HG02973 (cell line): ENCODE data around the gene TMEM255B.
"Not testable (repeated sequence)": the region's sequence is repeated elsewhere in the genome, so short reads cannot be mapped to it uniquely, and the experiment has no call there.

Experiments used
- ATAC-seq: cut with Tn5 transposase; IDR thresholded peaks from one replicate; pipeline ENCODE4 v1.9.1; 2021; ENCODE audit warnings: moderate library complexity; ENCODE audit not compliant: unreplicated experiment

The TMEM255B gene

DNA sequence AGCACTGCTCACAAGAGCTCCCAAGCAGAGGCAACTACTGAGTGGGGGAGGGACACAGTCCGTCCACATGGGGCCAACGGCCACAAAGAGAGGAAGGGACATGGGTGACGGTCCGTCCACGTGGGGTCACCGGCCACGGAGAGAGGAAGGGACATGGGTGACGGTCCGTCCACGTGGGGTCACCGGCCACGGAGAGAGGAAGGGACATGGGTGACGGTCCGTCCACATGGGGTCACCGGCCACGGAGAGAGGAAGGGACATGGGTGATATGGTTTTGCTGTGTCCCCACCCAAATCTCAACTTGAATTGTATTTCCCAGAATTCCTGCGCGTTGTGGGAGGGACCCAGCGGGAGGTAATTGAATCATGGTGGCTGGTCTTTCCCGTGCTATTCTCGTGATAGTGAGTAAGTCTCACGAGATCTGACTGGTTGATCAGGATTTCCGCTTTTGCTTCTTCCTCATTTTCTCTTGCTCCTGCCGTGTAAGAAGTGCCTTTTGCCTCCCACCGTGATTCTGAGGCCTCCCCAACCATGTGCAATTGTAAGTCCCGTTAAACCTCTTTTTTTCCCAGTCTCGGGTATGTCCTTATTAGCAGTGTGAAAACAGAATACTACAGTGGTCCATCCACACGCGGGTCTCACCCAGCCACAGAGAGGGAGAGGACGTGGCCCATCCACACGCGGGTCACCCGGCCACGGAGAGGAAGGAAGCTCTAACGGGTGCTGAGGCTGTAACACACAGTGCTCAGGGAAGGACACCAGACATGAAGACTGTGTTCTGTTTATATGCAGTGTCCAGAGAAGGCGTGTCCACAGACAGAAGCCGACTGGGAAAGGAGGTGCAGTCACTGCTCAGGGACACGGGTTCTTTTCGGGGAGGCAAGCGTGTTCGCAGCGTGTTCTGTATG, 56.4 kb downstream of the TMEM255B start:
- ATAC-seq, result no peak

DNA sequence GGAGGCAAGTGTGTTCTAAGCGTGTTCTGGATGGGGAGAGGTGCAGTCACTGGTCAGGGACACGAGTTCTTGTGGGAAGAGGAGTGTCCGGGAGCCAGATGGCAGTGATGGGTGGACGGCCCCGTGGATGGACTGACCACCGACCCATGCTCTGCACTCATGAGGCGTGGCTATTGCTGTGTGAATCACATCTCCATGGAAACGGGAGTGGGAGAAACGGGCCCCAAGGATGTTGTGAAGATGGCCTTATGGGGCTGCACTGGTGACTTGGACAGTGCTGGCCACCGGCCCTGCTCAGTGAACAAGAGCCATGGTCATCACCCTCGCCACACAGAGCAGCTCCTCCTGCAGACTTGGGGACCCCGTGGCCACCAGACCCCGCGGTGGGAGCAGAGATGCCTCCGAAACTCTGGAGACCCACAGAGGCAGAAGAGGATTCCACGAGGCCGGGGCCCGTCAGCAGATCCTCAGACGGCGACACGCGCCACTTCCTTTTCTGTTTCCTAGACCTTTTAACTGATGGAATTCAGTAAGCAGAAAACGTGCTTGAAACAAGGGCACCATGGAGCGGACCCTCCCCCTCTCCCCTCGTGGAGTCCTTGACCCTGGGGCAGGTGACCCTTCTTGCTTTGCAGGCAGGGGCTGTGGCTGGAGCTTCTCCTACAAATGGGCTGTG, 57.4 kb downstream of the TMEM255B start:
- ATAC-seq, result no peak

DNA sequence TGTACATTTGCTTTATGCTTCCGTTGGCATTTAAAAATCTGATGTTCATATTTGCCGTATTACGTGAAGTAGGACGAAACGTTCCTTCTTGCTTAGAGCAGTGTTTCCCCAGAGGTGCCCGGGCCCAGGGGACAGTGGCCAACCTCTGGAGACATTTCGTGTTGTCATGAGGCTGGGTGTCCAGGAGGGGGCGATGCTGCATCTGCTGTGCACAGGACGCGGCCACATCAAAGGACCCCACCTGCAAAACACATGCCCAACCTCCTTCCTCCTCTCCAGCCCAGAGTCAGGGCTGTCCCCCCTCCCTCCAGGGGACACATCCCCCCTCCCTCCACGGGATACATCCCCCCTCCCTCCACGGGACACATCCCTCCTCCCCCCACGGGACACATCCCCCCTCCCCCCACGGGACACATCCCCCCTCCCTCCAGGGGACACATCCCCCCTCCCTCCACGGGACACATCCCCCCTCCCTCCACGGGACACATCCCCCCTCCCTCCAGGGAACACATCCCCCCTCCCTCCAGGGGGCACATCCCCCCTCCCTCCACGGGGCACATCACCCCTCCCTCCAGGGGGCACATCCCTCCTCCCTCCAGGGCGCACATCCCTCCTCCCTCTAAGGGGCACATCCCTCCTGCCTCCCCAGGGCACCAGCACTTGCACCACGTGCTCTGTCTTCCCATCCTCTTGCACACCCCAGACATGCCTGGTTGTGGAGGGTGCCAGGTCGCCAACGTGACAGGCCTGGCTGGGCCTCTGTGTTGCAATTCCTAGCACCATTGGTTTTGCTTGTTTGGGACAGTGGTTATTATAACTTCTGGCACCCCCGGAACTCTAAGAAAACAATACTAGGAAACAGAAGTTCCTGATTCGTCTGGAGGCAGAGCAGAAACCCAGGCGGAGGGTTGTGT, 58.2 kb downstream of the TMEM255B start:
- no peak for ATAC-seq

DNA sequence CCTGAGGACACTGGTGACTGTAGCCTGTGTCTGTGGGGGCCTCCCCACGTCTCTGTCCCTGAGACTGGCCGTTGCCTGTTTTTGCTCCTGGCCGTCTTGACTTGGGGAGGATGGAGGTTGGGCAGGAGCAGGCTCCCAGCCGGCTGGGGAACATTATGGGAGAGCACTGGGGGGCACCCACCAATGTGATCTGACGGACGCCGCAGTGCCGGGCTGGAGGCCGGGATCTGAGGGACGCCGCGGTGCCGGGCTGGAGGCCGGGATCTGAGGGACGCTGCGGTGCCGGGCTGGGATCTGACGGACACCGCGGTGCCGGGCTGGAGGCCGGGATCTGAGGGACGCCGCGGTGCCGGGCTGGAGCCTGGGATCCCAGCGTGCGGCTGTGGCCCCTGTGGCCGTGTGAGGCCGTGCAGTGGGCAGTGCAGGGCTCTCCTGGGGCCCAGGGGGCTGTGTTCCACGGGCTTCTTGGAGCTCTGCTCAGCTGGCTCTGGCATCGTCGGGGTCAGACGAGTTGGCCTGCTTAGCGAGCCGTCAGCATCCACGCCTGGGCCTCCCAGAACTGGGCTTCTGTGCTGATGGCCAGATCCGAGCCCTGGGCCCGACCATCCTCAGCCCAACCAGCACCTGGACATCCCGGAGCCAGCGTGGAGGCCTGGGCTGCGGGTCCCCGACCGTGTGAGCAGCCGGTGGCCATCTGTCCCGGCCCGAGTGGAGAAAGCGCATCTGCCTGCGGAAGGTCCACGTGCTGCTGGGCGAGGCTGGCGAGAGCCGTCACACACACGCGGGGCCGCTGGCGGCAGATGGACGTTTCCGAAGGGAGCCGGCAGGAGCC, 59.0 kb downstream of the TMEM255B start:
- ATAC-seq, result no peak

DNA sequence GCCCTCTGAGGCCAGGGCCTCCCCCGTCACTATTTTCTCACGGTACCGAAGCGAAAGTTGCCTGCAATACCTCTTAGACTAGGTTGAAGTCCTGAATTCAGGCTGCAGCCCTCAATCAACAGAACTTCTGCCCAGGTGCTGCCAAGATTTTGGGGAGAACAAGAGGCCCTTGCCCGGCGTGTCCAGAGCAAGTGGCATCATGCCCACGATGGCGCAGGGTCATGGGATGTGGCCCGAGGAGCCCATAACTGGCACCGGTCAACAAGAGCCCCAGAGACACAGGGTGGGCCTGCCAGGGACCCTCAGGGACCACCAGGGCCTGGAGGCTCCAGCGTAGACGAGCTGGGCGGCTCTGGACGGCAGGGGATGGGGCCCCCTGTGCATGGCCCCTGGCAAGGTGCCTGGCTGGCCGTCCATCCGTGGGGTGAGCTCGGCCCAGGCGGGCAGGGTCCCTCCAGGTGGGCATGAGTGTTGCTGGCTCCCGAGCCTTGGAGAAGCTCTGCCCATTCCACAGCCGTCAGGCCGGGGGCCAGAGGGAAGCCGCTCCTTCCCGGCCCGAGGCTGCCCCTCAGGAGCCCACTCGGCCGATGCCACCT, 59.8 kb downstream of the TMEM255B start:
- ATAC-seq, result no peak

DNA sequence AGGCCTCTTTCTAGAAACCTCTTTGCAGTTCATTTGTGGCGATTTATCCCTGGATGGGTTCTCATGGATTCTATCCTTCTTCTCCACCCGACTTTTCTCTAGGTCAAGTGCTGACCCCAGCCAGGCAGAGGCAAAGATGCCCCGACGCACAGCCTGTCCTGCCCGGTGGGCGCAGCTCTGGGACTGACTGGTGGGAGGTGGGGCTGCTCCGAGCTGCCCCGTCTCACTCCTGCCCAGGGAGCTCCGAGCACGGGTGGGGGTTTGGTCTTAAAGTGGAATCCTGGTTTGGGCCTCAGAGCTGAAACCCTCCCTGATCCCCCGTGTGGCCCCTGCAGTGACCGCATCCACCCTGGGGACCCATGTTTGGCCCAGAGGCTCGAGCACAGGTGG, 60.3 kb downstream of the TMEM255B start:
- no peak for ATAC-seq

DNA sequence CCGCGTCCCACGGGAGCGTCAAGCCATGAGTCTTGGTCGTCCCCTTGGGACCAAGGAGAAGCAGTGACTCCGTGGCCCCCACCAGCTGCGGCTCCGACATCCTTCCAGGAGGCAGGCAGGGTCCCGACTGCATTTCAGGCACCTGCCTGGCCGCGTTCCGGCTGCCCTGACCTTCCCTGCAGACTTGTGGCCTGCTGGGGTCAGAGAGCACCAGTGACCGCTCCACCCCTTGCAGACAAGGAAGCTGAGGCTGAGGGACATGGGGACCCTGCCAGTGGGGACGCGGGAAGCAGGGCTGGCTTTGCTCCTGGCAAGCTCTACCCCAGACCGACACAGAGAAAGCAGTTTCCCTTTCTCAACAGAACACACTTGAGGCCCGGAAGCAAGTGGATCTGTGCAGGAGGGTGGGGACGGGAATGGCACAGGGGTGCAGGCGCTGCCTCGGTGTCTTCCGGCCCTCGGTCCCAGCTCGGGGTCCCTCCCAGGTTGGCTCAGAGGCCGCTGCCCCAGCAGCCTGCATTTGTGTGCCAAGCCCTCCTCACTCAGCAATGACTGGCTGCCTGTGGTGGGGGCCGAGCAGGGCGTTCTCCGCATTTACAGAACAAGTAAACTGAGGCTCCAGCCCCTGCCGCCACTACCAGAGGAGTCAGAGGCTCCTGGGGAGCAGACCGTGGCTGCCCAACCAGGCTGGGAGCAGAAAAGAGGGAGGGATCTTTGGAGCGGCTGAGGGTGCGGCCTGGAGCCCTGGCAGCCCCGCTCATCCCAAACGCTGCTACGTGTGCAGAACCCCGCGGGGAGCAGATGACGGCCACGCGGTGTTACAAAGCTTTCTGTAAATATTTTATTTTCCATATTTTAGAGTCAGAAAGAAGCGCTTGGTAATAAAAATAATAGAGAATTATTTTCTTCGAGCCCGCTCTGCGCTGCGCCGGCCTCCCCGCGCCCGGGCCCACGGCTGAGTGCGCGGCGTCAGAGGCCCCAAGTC, 61.0 kb downstream of the TMEM255B start:
- no peak for ATAC-seq

DNA sequence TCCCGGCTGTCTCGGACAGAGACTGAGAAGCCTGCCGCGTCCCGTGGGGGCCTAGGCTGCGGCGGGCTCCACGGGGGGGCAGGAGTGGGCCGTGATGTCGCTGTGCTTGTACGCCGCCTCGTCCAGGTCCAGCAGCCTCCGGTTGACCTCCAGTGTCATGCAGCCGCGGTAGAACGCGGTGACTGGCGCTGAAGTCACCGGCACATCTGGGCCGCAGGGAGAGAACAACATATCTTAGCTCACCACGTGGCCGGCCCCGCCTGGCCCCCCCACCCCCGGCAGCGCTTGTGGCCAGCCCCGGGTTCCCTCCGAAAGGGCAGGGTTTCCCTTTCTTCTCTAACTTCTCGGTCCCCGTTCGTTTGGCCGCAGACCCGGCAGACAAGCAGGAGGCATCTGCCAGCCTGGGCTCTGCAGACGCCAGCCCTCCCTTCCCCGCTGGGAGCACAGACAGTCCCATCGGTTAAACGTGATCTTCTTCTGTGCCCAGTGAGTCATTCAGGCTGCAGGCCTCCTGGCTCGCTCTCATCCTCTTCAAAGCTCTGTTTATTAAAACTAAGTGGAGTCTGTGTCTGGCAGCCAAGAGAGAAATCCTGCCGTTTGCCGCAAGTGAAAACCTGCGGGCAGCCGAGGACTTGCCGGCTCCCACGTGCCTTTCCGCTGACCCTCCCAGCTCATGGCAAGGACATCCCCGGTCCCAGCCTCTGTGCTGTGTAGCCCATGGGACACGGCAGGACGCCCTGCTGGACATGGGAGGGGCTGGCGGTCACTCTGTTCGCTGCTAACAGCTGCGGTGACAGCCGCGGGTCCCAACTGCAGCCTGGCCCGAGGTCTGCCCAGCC, 62.0 kb downstream of the TMEM255B start:
- ATAC-seq, result no peak

DNA sequence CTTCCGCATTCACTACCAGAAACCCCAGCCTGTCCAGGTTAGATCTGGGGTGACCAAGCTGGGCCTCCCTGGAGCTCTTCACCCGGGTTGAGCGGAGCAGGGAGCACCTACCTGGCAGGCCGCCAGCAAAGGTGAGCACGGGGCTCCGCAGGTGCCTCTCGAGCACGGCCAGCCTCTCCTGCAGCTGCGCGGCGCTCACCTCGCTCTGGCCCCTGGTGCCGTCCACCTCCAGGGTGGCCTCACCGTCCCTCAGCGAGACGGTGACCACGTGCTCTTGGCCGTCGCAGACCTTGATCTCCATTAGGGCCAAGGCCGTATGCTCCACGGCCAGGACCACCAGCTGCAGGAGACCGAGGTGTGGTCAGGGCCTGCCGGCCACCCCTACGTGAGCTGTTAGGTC, 62.8 kb downstream of the TMEM255B start:
- no peak for ATAC-seq

DNA sequence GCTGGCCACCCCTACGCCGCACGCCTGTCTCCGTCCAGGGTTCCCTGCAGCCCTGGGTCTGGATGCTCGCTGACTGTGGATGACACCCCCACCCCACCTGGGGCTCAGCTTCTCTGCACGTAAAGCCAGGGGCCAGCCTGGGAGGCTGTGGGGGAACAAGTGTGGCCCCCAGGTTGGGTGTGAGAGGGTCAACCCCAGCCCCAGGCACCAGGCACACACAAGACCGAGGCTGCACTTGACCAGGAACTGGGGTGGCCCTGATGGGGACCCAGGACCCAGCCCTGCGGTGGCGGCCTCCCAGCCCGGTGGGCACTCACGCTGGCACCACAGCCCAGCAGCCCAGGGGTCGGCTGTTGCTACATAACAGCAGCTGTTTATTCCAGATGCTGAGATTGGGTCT, 63.2 kb downstream of the TMEM255B start:
- no peak for ATAC-seq

DNA sequence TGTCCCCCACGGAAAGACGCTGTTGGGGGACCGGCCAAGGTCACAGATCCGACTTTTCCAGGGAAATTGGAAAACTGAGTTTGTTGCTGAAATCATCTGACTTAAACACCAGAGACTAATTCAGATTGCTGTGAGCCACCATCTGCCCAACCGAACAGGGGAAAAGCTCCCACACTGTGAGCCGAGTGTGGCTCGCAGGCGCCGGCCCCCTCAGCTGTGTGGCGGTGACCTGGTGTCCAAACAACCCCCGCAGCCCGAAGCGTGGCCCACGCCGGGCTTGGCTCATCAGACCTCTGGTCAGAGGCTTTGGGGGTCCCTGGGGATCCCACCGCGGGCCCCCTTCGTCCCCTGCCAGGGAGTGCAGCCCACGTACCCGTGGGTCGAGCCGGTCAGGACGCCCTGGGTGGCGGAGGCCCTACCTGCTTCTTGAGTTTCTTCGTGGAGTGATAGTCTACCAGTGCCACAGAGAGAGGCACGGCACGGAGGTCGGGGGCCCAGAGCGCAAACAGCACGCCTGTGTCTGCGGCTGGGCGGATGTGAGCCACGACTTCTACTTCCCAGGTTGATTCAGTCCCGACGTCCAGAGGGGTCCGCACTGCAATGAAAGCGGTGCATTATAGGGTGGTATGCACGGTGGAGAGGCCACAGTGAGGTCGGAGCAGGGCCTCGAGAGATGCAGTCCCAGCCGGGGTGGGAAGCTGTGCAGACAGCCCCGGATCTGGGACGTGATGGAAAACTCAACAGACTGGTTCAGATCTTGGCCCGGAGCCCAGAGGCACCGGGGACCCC, 64.1 kb downstream of the TMEM255B start:
- no peak for ATAC-seq

DNA sequence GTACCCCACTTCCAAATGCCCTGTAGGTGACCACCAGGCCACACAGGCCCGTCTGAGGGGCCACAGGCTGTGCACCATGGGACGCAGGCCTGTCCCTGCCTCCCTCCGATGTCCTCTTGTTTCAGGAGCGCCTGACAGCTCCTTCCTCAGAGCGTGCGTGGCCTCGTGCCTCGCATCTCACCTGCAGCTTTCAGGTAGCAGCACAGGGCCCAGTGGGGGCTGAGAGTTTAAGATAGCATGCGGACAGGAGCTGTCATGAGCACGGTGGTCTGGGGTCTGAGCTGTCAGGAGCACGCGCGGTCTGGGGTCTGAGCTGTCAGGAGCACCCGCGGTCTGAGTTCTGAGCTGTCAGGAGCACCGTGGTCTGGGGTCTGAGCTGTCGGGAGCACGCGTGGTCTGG, 64.7 kb downstream of the TMEM255B start:
- no peak for ATAC-seq

DNA sequence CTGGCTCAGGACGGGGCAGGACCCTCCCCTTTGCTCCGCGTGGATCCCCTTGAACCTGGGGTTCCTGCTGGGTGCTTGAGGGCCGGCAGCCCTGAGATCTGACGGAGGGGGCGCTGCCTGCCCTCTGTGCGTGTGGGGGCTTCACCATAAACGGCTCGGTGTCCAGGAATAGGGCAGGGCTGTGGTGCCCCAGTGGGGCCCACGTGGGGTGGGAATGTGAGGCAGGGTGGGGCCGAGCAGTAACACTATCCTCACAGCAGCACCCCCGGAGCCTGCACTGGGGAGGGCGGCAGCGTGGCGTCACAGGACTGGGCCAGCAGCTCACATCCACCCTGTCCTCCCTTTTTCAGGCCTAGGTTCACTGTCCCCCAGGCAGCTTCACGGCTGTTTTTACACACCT, 66.8 kb downstream of the TMEM255B start:
- no peak for ATAC-seq

DNA sequence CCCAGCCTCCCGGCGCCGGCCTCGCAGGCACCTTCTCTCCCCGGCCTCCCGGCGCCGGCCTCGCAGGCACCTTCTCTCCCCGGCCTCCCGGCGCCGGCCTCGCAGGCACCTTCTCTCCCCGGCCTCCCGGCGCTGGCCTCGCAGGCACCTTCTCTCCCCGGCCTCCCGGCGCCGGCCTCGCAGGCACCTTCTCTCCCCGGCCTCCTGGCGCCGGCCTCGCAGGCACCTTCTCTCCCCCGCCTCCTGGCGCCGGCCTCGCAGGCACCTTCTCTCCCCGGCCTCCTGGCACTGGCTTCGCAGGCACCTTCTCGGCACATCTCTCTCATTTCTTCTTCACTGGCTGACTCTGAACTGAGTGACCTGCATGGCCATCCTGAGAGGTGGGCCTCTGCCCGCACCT, 67.4 kb downstream of the TMEM255B start:
- ATAC-seq, result not testable (repeated sequence)

DNA sequence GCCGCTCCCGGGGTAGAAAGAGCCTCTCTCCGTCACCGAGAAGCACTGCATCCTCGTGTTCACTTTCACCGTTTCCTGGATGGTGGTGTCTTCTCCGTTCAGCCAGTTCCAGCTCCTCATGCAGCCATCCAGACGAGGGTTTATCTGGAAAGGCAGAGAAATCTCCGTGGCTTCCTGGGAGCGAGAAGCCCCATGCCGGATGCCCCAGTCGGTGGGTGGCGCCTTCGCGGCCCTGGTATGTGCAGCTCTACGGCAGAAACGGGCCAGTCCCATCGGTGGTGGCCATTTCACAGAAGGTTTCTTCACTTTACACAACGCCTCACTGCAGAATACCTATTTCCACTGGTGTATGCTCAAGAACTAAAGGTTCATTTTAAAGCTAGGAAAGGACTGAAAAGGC, 68.0 kb downstream of the TMEM255B start:
- no peak for ATAC-seq

DNA sequence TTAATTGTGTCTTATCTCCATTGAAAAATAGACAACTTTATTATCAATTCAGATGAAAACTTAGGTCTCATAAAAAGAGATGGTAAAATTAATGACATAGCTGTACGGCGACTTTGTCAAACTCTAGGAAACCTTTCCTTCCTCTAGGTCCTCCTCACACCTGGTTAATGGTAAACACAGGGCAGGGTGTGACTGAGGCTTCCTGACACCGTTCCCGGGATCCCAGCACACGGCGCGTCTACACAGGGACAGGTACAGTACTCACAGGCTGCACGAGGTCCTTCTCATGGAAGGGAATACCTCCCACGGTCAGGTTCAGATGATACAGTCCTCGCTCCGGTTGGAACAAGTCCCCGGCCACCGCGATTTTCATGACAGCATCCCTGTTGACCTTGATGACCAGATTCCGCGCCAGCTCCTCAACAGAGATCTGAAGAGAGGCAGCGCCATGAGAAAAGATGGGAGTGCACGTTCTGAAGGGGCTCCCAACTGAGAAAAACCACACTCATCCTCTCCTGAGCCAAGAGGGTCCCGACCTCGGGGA, 69.3 kb downstream of the TMEM255B start:
- no peak for ATAC-seq

DNA sequence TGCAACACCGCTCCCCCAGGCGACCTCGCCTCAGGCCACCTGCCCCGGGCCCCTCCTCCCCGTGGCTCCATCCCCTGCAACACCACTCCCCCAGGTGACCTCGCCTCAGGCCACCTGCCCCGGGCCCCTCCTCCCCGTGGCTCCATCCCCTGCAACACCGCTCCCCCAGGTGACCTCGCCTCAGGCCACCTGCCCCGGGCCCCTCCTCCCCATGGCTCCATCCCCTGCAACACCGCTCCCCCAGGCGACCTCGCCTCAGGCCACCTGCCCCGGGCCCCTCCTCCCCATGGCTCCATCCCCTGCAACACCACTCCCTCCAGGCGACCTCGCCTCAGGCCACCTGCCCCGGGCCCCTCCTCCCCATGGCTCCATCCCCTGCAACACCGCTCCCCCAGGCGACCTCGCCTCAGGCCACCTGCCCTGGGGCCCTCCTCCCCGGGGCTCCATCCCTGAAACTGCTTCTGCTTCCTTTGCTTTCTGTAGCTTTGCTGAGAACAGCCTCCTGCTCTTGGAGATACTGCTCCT, 71.5 kb downstream of the TMEM255B start:
- not testable (repeated sequence) for ATAC-seq
